NCI-H226 (cell line): ENCODE data around the gene MS4A4A.

Experiments
- DNase-seq: peaks from one replicate; pipeline ENCODE4 v3.0.0-alpha.2; 2015

MS4A4A gene

GRCh38 chr11:60349990-60350389 is 69.5 kb downstream of the MS4A4A start:
- DNase-seq: no peak

DNA sequence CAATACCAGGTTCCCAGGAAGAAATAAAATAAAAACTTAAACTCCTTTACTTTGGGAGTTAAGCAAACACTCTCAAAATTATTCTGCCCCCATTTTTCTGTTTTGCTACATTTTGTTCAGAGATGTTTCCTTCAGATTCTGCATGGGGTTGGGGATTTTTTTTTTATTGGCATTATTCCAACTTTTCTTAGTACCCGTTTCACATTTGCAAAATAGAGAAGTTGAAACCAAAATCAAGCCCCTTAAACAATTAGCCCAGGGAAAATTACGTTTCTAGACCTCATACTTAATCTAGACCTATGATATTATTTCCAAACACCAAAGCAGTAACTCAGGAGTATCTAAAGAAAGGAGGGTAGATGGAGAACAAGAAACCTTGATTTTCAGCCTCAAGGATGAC is 77.3 kb downstream of the MS4A4A start:
- no peak for DNase-seq
